GM21381 (cell line): ENCODE results near the gene ZFTA.

Experiments
- ATAC-seq: cut with Tn5 transposase; IDR thresholded peaks from one replicate; pipeline ENCODE4 v1.9.1; 2021; ENCODE audit warnings: mild to moderate bottlenecking, moderate library complexity; ENCODE audit not compliant: unreplicated experiment

The ZFTA gene

GRCh38 chr11:63756919-63757761 is 11.4 kb downstream of the ZFTA start:
- no peak for ATAC-seq

- no peak for ATAC-seq
Measured at GRCh38 chr11:63749624-63750023, 19.0 kb downstream of the ZFTA start.

GRCh38 chr11:63747011-63747410 is 21.6 kb downstream of the ZFTA start:
- ATAC-seq, result no peak

GRCh38 chr11:63745304-63746170 is 23.0 kb downstream of the ZFTA start:
- ATAC-seq, result no peak

DNA sequence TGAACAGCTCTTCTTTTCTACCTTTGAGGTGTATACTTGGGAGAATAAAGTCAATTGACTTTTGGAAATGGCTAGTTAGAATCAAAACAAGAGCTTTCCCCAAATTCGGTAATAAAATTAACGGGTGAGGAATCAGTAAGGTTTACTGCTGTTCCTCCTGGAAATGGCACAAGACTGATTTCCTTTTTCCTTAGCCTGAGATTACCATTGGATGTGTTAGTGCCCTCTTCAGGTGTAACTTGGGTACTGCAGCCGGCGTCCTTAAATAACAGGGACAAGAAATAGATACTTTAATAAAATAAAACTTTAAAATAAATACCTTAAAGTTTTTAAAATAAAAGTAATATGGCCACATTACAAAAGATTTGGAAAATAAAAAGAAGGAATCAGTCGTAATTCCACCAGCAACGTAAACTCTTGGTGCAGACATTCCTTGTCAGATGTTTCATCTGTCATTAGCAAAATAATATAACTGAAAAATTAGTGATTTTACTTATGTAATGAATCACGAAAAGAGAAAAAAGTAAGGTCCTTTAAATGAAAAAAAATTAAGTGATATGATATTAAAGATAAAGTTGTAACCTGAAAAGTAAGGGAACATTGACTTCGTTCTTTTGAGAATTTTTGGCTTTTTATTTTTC is 29.7 kb downstream of the ZFTA start:
- ATAC-seq, result no peak

GRCh38 chr11:63737718-63738117 is 30.9 kb downstream of the ZFTA start:
- no peak for ATAC-seq

DNA sequence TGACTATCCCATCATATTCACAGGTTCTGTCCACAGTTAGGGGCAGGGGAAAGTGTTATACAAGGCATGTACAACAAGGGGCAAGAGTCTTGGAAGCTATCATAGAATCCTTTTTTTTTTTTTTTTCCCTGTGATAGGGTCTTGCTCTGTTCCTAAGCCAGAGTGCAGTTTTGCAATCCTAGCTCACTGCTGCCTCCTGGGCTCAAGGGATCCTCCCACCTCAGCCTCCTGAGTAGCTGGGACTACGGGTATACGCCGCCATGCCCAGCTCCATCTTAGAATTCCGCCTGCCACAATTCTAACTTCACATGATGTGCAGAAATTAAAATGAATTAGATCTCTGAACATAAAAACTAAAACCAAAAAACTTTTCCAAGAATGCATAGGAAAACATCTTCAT is 31.7 kb downstream of the ZFTA start:
- ATAC-seq, result no peak

GRCh38 chr11:63729326-63729725 is 39.2 kb downstream of the ZFTA start:
- no peak for ATAC-seq

GRCh38 chr11:63720611-63721010 is 48.0 kb downstream of the ZFTA start:
- no peak for ATAC-seq

DNA sequence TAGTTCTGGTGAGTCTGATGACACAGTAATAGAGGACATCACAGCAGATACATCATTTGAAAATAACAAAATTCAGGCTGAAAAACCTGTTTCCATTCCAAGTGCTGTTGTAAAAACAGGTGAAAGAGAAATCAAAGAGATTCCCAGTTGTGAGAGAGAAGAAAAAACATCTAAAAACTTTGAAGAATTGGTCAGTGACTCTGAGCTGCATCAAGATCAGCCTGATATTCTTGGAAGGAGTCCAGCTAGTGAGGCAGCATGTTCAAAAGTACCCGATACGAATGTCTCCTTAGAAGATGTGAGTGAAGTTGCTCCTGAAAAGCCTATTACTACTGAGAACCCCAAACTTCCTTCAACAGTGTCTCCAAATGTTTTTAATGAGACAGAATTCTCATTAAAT is 48.6 kb downstream of the ZFTA start:
- no peak for ATAC-seq

DNA sequence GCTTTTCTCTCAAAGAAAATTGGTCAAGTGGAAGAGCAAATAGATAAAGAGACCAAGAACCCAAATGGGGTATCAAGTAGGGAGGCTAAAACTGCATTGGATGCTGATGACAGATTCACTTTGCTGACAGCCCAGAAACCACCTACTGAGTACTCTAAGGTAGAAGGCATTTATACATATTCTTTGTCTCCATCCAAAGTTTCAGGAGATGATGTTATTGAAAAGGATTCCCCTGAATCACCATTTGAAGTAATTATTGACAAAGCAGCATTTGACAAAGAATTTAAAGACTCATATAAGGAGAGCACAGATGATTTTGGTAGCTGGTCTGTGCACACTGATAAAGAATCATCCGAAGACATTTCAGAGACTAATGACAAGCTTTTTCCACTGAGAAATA is 49.6 kb downstream of the ZFTA start:
- no peak for ATAC-seq
